PC-3 (cell line): ENCODE results near the gene AXL.

Experiments used
- CTCF ChIP-seq: fragments of 300-600 bp; sonication (generic); conservative IDR thresholded peaks from 2 replicates; pipeline ENCODE4 v1.5.1; 2017; ENCODE audit warnings: antibody characterized with exemption, low read depth, mild to moderate bottlenecking, low read length
- EZH2 ChIP-seq: fragments of 300-600 bp; sonication (generic); IDR thresholded peaks from one replicate; pipeline ENCODE4 v1.6.1; 2017; ENCODE audit warnings: antibody characterized with exemption, mild to moderate bottlenecking, low read length; ENCODE audit not compliant: unreplicated experiment
- EZH2phosphoT487 ChIP-seq: fragments of 300-600 bp; sonication (generic); IDR thresholded peaks from 2 replicates; pipeline ENCODE4 v1.6.1; 2018; ENCODE audit warnings: mild to moderate bottlenecking, antibody characterized with exemption, low read length, borderline replicate concordance

- TF ChIP-seq CTCF, result no peak
- no peak for TF ChIP-seq EZH2
- TF ChIP-seq EZH2phosphoT487, result no peak
These were observed 11.2 kb downstream of the AXL start for GRCh38 chr19:41230067-41230857.
